HepG2 (cell line): ENCODE results near the gene CCM2. TPM values are rescaled to one million over a fixed set of nuclear protein-coding genes. Genes with fewer than 3 reads are reported as not detected.

Experiments
- ATAC-seq: fragments of 200-7000 bp; cut with Tn5 transposase; 3 replicates; pipeline ENCODE4 v1.9.1; 2020; ENCODE audit warnings: mild to moderate bottlenecking, moderate library complexity
- BruUV-seq: library from RNA; stranded (reverse); fragments of 400-500 nt; replicated peaks from 2 replicates; lab custom pipeline; 2021; lab: Mats Ljungman, UMichigan
- CTCF ChIA-PET: fragments of 300-600 bp; formaldehyde crosslinking; extraction: SDS; loops from one replicate; lab custom pipeline; 2021; ENCODE audit warnings: low total read pairs, inconsistent platforms, low intra/inter-chr PET ratio; lab: Yijun Ruan, JAX
- POLR2A ChIA-PET: fragments of 350-600 bp; sonication (Branson Sonifier 250); formaldehyde crosslinking; loops from one replicate; lab custom pipeline; 2020; ENCODE audit warnings: antibody characterized with exemption, inconsistent platforms; lab: Yijun Ruan, JAX
- DNase-seq: peaks from one replicate; pipeline ENCODE4 v3.0.0-alpha.2; 2015; ENCODE audit warnings: low spot score
- FAIRE-seq: peaks from 3 replicates; lab custom pipeline; 2011; peaks lifted over from hg19 to GRCh38; lab: Jason Lieb, UNC
- H2AFZ ChIP-seq: one replicate; pipeline ENCODE4 v1.6.1; 2011; ENCODE audit warnings: low read length, inconsistent platforms
- H3K27ac ChIP-seq: fragments of 300-600 bp; 3 replicates; pipeline ENCODE4 v1.8.0; 2011; ENCODE audit warnings: mixed run types, mild to moderate bottlenecking, mixed read lengths, low read length, inconsistent platforms; ENCODE audit not compliant: insufficient read depth; ENCODE audit errors: extremely low read length
- H3K27me3 ChIP-seq, 2 experiments: fragments of 200-600 bp in 1 of 2; 2 replicates in 1 of 2; 3 replicates in 1 of 2; pipeline versions ENCODE4 v1.6.0 to v1.8.0; 2011; ENCODE audit warnings: low read length in 2 of 2, mild to moderate bottlenecking in 2 of 2, moderate library complexity in 2 of 2, inconsistent platforms in 1 of 2; ENCODE audit not compliant: insufficient read depth in 2 of 2, control insufficient read depth in 1 of 2
- H3K36me3 ChIP-seq, 2 experiments: fragments of 200-600 bp in 1 of 2; replicated peaks in 1 of 2; 2 replicates in 1 of 2; 3 replicates in 1 of 2; pipeline versions ENCODE4 v1.5.1 to v1.8.0; 2011; ENCODE audit warnings: low read length in 2 of 2, inconsistent platforms in 1 of 2; ENCODE audit not compliant: insufficient read depth in 2 of 2, control insufficient read depth in 1 of 2
- H3K4me1 ChIP-seq: 2 replicates; pipeline ENCODE4 v1.5.1; 2012; ENCODE audit warnings: low read length, inconsistent platforms; ENCODE audit not compliant: insufficient read depth
- H3K4me2 ChIP-seq: 2 replicates; pipeline ENCODE4 v1.6.0; 2011; ENCODE audit warnings: low read depth, low read length, inconsistent platforms
- H3K4me3 ChIP-seq, 3 experiments: fragments of 200-600 bp in 1 of 3; sonication (generic), shearing (Covaris generic) in 1 of 3; replicated peaks in 1 of 3; 2 replicates each; pipeline ENCODE4 v1.5.1; 2011 to 2016; ENCODE audit warnings: low read length in 3 of 3, inconsistent platforms in 2 of 3, low read depth in 2 of 3, mild to moderate bottlenecking in 2 of 3, control low read depth in 1 of 3, mixed read lengths in 1 of 3; ENCODE audit not compliant: insufficient read depth in 1 of 3
- H3K79me2 ChIP-seq: one replicate; pipeline ENCODE4 v1.6.1; 2011; ENCODE audit warnings: low read length, inconsistent platforms; ENCODE audit not compliant: insufficient read depth
- H3K9ac ChIP-seq: 2 replicates; pipeline ENCODE4 v1.6.0; 2011; ENCODE audit warnings: mild to moderate bottlenecking, low read depth, low read length, inconsistent platforms; ENCODE audit not compliant: insufficient read depth
- H3K9me3 ChIP-seq: 2 replicates; pipeline ENCODE4 v1.5.1; 2012; ENCODE audit warnings: mild to moderate bottlenecking, low read length
- H4K20me1 ChIP-seq: 2 replicates; pipeline ENCODE4 v1.6.0; 2011; ENCODE audit warnings: inconsistent platforms, mild to moderate bottlenecking, low read length, moderate library complexity; ENCODE audit not compliant: insufficient read depth
- E2F1 ChIP-seq: sonication (generic); formaldehyde crosslinking; IDR thresholded peaks from 2 replicates; pipeline ENCODE4 v1.5.0; 2020; ENCODE audit warnings: missing genetic modification reagents
- ZNF331 ChIP-seq: sonication (generic); formaldehyde crosslinking; IDR thresholded peaks from 2 replicates; pipeline ENCODE4 v1.4.0; 2020; ENCODE audit warnings: missing genetic modification reagents
- ZNF574 ChIP-seq: sonication (generic); formaldehyde crosslinking; IDR thresholded peaks from 2 replicates; pipeline ENCODE4 v1.4.0; 2020; ENCODE audit warnings: missing genetic modification reagents
- ZSCAN12 ChIP-seq: sonication (generic); formaldehyde crosslinking; IDR thresholded peaks from 2 replicates; pipeline ENCODE4 v1.9.0; 2021; ENCODE audit warnings: mild to moderate bottlenecking, missing genetic modification reagents
- WGBS: methylation state at CpG from one replicate; pipeline ENCODE4 v1.1.6; 2017; ENCODE audit warnings: low lambda C conversion rate; 5-methylcytosine and 5-hydroxymethylcytosine counted together
- in situ Hi-C: cut with HindIII; loops from 2 replicates; pipeline ENCODE4 v1.10.0; 2017; ENCODE audit warnings: low pct_unique_long_range_greater_than_20kb; ENCODE audit not compliant: extremely low pct_ligation_motif_present
- intact Hi-C: fragments of 100-400 bp; cut with micrococcal nuclease; formaldehyde crosslinking; loops from one replicate; pipeline ENCODE4 v1.10.0; 2022; ENCODE audit not compliant: unreplicated experiment
- polyA plus RNA-seq, 8 experiments: library from polyadenylated mRNA; depleted of rRNA in 3 of 8; stranded (reverse) in 7 of 8; unstranded in 1 of 8; fragments of >200 nt; fragmentation: Illumina TruSeq in 4 of 8; extraction: Trizol in 4 of 8; gene quantifications; 2 replicates each; pipeline versions ENCODE4 v1.2.1 to v1.2.3, GENCODE V29; 2011 to 2016; ENCODE audit warnings: low read depth in 4 of 8, missing spikeins in 1 of 8, mixed read lengths in 1 of 8; ENCODE audit not compliant: insufficient read depth in 1 of 8
- total RNA-seq, 5 experiments: library from RNA; depleted of rRNA; stranded (reverse); fragments of >200 nt; fragmentation: Illumina TruSeq; extraction: Trizol; gene quantifications; 2 replicates each; pipeline ENCODE4 v1.2.3, GENCODE V29; 2016; ENCODE audit warnings: low read depth in 1 of 5
- TF ChIP-seq, protein P1 (sequence below): sonication (generic); formaldehyde crosslinking; IDR thresholded peaks from 2 replicates; pipeline ENCODE4 v1.4.0; 2020; ENCODE audit warnings: mild to moderate bottlenecking, missing genetic modification reagents

CCM2 gene
- total and polyA plus RNA-seq, 2 of the 13 experiments (the other 11 are each of a cell fraction or from before 2014, with no cell fraction given) = 13.7 to 15.8 TPM

GRCh38 chr7:45088146-45088701 lies 88.2 kb downstream of the CCM2 start:
- no peak for TF ChIP-seq ZNF574 (CRISPR knock-in tag)
- TF ChIP-seq ZSCAN12 (CRISPR knock-in tag) = no peak
- TF ChIP-seq E2F1 = no peak
- TF ChIP-seq, protein P1, sequence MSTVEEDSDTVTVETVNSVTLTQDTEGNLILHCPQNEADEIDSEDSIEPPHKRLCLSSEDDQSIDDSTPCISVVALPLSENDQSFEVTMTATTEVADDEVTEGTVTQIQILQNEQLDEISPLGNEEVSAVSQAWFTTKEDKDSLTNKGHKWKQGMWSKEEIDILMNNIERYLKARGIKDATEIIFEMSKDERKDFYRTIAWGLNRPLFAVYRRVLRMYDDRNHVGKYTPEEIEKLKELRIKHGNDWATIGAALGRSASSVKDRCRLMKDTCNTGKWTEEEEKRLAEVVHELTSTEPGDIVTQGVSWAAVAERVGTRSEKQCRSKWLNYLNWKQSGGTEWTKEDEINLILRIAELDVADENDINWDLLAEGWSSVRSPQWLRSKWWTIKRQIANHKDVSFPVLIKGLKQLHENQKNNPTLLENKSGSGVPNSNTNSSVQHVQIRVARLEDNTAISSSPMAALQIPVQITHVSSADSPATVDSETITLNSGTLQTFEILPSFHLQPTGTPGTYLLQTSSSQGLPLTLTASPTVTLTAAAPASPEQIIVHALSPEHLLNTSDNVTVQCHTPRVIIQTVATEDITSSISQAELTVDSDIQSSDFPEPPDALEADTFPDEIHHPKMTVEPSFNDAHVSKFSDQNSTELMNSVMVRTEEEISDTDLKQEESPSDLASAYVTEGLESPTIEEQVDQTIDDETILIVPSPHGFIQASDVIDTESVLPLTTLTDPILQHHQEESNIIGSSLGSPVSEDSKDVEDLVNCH (CRISPR knock-in tag) = no peak
- TF ChIP-seq ZNF331 (CRISPR knock-in tag) = no peak
- CTCF ChIA-PET = no interaction called here

More at GRCh38 chr7:45088146-45088701, 88.2 kb downstream of the CCM2 start:
- in situ Hi-C loops (no loop called here), intact Hi-C loops (no loop called here)
- no peak overlapping the region for H2AFZ ChIP-seq
- BruUV-seq = no TSS peak
- no peaks in the 10 kb centered on the region for H3K79me2 ChIP-seq
- no peak; the same call in 1 of the 3 replicates for ATAC-seq
- 77% methylated on average over 21 of the region's 29 CpGs for WGBS
- peaks cover 9% of the 10 kb centered on the region; the same call in 1 of the 2 replicates for H3K4me1 ChIP-seq
- no peak for DNase-seq
- H3K4me2 ChIP-seq = no peak overlapping the region
- FAIRE-seq = no peak
- peak overlapping the region in 1 of 3 experiments; percentile 50; a peak in 2 of 6 replicates for H3K4me3 ChIP-seq
- H3K36me3 ChIP-seq = no peaks in the 10 kb centered on the region
- H3K9ac ChIP-seq = no peak overlapping the region
- no peaks in the 10 kb centered on the region for H4K20me1 ChIP-seq
- H3K27ac ChIP-seq = no peak overlapping the region
- POLR2A ChIA-PET = no interaction called here
- no peaks in the 10 kb centered on the region for H3K9me3 ChIP-seq
- H3K27me3 ChIP-seq = peaks cover 9 to 23% of the 10 kb centered on the region in 2 experiments
